GM12875 (cell line): ENCODE data around the gene SEMA3A.
A peak's percentile ranks its signal among the peaks of the same experiment; 100 is the strongest.

ENCODE experiments used
- H3K4me3 ChIP-seq: one replicate; pipeline ENCODE4 v1.5.1; 2011; ENCODE audit warnings: low read depth, low read length, control low read depth
- CTCF ChIP-seq: IDR thresholded peaks from 2 replicates; pipeline ENCODE4 v1.5.1; 2011; ENCODE audit warnings: low read depth, mild to moderate bottlenecking, control low read depth, inconsistent platforms, low read length, moderate library complexity, borderline replicate concordance; ENCODE audit not compliant: insufficient read depth

SEMA3A gene

DNA sequence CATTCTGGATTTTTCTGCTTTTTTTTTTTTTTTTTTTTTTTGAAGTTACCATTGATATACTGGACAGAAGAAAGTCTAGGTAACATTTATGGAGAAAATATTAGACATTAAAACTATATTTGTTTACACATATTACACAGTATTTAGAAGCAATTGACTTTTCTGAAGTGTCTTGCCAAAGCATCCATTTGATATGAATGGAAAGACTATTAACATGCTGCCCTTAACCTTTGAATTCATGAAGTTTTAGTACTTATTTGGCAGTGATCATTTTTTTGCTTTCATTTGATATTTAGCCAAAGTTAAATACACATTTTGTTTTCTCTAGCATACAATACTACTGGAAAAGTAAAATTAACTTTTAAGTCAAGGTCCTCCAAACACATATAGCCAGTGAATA is 210.0 kb downstream of the SEMA3A start:
- no peak overlapping the region for H3K4me3 ChIP-seq
- TF ChIP-seq CTCF = no peak

DNA sequence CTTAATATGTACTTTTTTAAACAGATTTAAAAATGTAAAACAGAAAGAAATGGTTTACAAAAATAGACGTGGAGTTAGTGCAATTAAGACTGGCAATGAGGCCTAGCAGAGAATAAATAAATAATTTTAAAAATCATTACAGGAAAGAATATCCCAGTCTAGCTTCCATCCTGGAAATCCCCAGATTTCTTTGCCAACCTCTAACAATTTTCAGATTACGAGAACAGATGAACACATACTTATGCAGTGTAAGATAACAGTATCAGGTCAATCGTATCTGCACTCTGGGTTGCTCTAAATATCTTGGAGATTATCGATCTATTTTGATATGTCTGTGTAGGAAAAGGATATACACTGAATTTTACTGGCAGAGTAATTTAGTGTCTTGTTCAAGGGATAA is 210.5 kb downstream of the SEMA3A start:
- no peak for TF ChIP-seq CTCF
- H3K4me3 ChIP-seq = no peak overlapping the region

DNA sequence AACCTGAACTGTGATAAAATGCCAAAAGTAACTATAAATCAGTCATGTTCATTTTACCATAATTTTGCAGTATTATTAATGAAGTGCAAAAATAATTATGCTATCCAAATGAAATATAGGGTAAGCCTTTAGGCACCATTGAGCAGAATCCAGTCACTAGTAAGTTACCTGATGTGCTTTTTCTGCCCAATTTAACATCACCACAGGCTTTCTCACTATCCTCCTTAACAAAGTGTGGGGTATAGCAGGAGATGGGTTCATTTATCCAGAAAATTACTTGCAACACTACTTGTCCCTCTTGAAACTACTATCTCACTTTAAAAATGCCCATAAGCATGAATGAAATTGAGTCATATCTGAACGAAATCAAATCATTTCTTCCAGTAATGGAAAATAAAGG is 211.0 kb downstream of the SEMA3A start:
- no peak for TF ChIP-seq CTCF
- no peak overlapping the region for H3K4me3 ChIP-seq

- peak; percentile 14; the same call in 1 of the 2 replicates for TF ChIP-seq CTCF
- no peak overlapping the region for H3K4me3 ChIP-seq
These were observed 218.3 kb downstream of the SEMA3A start for GRCh38 chr7:83976302-83976701.

- TF ChIP-seq CTCF = no peak
- H3K4me3 ChIP-seq = no peak overlapping the region
These were observed 224.5 kb downstream of the SEMA3A start for GRCh38 chr7:83970081-83970480.

GRCh38 chr7:83964318-83964717 is 230.3 kb downstream of the SEMA3A start:
- no peak for TF ChIP-seq CTCF
- no peak overlapping the region for H3K4me3 ChIP-seq

- H3K4me3 ChIP-seq = no peak overlapping the region
- TF ChIP-seq CTCF = no peak
These were observed 237.3 kb downstream of the SEMA3A start for GRCh38 chr7:83957333-83957732.
